ENCODE measurements around the gene BUD31. TPM values are rescaled to one million over a fixed set of nuclear protein-coding genes. Genes with fewer than 3 reads are reported as not detected.
A peak's percentile ranks its signal among the peaks of the same experiment; 100 is the strongest.

BUD31 gene
- total RNA-seq, 4 donors from 2014 or later, result 50.3 to 71.4 (median 60.3) TPM

DNA sequence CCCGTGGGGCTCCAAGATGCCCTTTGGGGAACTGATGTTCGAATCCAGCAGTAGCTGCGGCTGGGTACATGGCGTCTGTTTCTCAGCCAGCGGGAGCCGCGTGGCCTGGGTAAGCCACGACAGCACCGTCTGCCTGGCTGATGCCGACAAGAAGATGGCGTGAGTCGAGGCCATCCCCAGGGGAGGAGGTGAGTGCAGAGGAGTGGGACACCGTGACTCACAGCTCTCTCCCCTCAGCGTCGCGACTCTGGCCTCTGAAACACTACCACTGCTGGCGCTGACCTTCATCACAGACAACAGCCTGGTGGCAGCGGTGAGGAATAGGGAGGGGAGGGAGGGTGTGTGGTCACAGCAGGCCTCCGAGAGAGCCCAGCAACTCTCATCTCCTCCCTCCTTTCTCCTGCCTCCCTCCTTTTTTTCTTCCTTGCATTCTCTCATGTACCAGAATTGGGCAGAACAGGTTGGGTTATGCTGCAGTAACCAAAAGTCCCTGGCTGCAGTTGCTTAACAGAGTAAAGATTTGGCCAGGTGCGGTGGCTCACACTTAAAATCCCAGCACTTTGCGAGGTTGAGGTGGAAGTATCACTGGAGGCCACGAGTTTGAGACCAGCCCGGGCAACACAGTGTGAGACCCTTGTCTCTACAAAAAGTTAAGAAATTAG, 17.7 kb upstream of the BUD31 start:
- Histone ChIP-seq H3K4me3 (no peak overlapping the region), H3K36me3 (peaks cover 75% of the 10 kb centered on the region), H3K27me3 (no peaks in the 10 kb centered on the region), H3K27ac (no peak overlapping the region), H3K9me3 (no peaks in the 10 kb centered on the region), H3K4me1 (peaks cover 23% of the 10 kb centered on the region)
- WGBS, result 94% methylated on average over 23 of the region's 23 CpGs
- TF ChIP-seq POLR2A (IDR thresholded peaks at IDR 0.05), result no peak
- TF ChIP-seq, protein P1, sequence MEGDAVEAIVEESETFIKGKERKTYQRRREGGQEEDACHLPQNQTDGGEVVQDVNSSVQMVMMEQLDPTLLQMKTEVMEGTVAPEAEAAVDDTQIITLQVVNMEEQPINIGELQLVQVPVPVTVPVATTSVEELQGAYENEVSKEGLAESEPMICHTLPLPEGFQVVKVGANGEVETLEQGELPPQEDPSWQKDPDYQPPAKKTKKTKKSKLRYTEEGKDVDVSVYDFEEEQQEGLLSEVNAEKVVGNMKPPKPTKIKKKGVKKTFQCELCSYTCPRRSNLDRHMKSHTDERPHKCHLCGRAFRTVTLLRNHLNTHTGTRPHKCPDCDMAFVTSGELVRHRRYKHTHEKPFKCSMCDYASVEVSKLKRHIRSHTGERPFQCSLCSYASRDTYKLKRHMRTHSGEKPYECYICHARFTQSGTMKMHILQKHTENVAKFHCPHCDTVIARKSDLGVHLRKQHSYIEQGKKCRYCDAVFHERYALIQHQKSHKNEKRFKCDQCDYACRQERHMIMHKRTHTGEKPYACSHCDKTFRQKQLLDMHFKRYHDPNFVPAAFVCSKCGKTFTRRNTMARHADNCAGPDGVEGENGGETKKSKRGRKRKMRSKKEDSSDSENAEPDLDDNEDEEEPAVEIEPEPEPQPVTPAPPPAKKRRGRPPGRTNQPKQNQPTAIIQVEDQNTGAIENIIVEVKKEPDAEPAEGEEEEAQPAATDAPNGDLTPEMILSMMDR (IDR thresholded peaks at IDR 0.05), result no peak
- no peak for TF ChIP-seq EP300 (IDR thresholded peaks at IDR 0.05)
- TF ChIP-seq POLR2AphosphoS5 (IDR thresholded peaks at IDR 0.05), result no peak
- DNase-seq (ENCODE audit: low spot score in 2 of 2), result no peak

DNA sequence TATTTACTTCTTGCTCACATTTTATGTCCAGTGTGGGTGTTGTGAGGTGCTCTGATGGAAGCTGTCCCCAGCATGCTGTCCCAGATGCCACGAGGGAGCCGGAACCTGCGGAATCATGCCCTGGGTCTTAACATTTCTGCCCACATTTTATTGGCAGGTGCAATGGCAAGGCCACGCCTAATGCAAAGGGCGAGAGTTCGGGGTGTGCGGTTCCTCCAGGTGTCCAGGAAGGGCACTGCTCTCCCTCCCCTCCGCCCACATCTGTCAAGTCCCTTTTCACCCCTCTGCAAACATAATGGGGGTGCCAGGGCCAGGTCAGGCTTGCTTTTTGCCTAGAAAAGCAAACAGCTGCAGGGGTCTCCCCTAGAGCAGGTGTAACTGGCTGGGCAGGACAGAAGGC, 16.7 kb upstream of the BUD31 start:
- peak overlapping the region; percentile 60 for H3K4me3 ChIP-seq
- no peak for TF ChIP-seq POLR2AphosphoS5 (IDR thresholded peaks at IDR 0.05)
- TF ChIP-seq, protein P1 (IDR thresholded peaks at IDR 0.05), result no peak
- no peak for TF ChIP-seq POLR2A (IDR thresholded peaks at IDR 0.05)
- peaks cover 23% of the 10 kb centered on the region for H3K4me1 ChIP-seq
- no peak overlapping the region for H3K27ac ChIP-seq
- no peaks in the 10 kb centered on the region for H3K9me3 ChIP-seq
- H3K27me3 ChIP-seq, result no peaks in the 10 kb centered on the region
- 71% methylated on average over 8 of the region's 8 CpGs for WGBS
- DNase-seq (ENCODE audit: low spot score in 2 of 2), result no peak
- peaks cover 75% of the 10 kb centered on the region for H3K36me3 ChIP-seq

- peak; percentile 91 to 95 for DNase-seq (ENCODE audit: low spot score in 2 of 2)
- H3K27ac ChIP-seq, result peak overlapping the region; percentile 73
- H3K27me3 ChIP-seq, result no peaks in the 10 kb centered on the region
- peaks cover 23% of the 10 kb centered on the region for H3K4me1 ChIP-seq
- WGBS, result 5% methylated on average over 31 of the region's 68 CpGs
- H3K9me3 ChIP-seq, result no peaks in the 10 kb centered on the region
- peaks cover 76% of the 10 kb centered on the region for H3K36me3 ChIP-seq
- peak overlapping the region; percentile 60 for H3K4me3 ChIP-seq
- no peak for TF ChIP-seq POLR2AphosphoS5 (IDR thresholded peaks at IDR 0.05)
- TF ChIP-seq, protein P1 (IDR thresholded peaks at IDR 0.05), result no peak
- no peak for TF ChIP-seq EP300 (IDR thresholded peaks at IDR 0.05)
- TF ChIP-seq POLR2A (IDR thresholded peaks at IDR 0.05), result no peak
Measured at GRCh38 chr7:99392659-99393354, 16.0 kb upstream of the BUD31 start.

- Histone ChIP-seq H3K4me3 (peak overlapping the region; percentile 60), H3K9me3 (no peaks in the 10 kb centered on the region), H3K36me3 (peaks cover 76% of the 10 kb centered on the region), H3K27ac (peak overlapping the region; percentile 73), H3K27me3 (no peaks in the 10 kb centered on the region), H3K4me1 (peaks cover 23% of the 10 kb centered on the region)
- TF ChIP-seq POLR2AphosphoS5 (IDR thresholded peaks at IDR 0.05), result no peak
- no peak for TF ChIP-seq EP300 (IDR thresholded peaks at IDR 0.05)
- no peak for TF ChIP-seq POLR2A (IDR thresholded peaks at IDR 0.05)
- TF ChIP-seq, protein P1 (IDR thresholded peaks at IDR 0.05), result no peak
- 43% methylated on average over 18 of the region's 30 CpGs for WGBS
- no peak for DNase-seq (ENCODE audit: low spot score in 2 of 2)
Measured at GRCh38 chr7:99393355-99394187, 15.2 kb upstream of the BUD31 start.

GRCh38 chr7:99394188-99394502, 14.6 kb upstream of the BUD31 start:
- WGBS, result no CpG with 5 or more reads among the region's 4 CpGs
- Histone ChIP-seq H3K27ac (no peak overlapping the region), H3K27me3 (no peaks in the 10 kb centered on the region), H3K4me3 (no peak overlapping the region), H3K9me3 (no peaks in the 10 kb centered on the region), H3K4me1 (peaks cover 23% of the 10 kb centered on the region), H3K36me3 (peaks cover 76% of the 10 kb centered on the region)
- TF ChIP-seq POLR2A (IDR thresholded peaks at IDR 0.05) (no peak), POLR2AphosphoS5 (IDR thresholded peaks at IDR 0.05) (no peak), EP300 (IDR thresholded peaks at IDR 0.05) (no peak)
- TF ChIP-seq, protein P1 (IDR thresholded peaks at IDR 0.05), result no peak
- no peak for DNase-seq (ENCODE audit: low spot score in 2 of 2)
